PC-9 (cell line): ENCODE results near the gene MAPK8IP3. TPM values are rescaled to one million over a fixed set of nuclear protein-coding genes. Genes with fewer than 3 reads are reported as not detected.

Experiments used
- BruUV-seq: library from RNA; stranded (reverse); fragments of 400-500 nt; replicated peaks from 2 replicates; lab custom pipeline; 2021; lab: Mats Ljungman, UMichigan
- CTCF ChIA-PET: fragments of 300-600 bp; sonication (Branson Sonifier 250); formaldehyde crosslinking; loops from one replicate; lab custom pipeline; 2022; ENCODE audit warnings: antibody characterized with exemption; lab: Charles Lee
- POLR2A ChIA-PET: fragments of 300-600 bp; sonication (Branson Sonifier 250); formaldehyde crosslinking; loops from one replicate; lab custom pipeline; 2022; ENCODE audit warnings: antibody characterized with exemption; ENCODE audit not compliant: unreplicated experiment; lab: Charles Lee
- DNase-seq, 2 experiments: peaks; one replicate each; pipeline versions ENCODE4 v3.0.0 to v3.0.0-alpha.2; 2015 to 2022; ENCODE audit warnings: mixed read lengths in 1 of 2
- H2AFZ ChIP-seq: fragments of 200-600 bp; sonication (generic); 2 replicates; pipeline ENCODE4 v1.8.1; 2017; ENCODE audit warnings: antibody characterized with exemption
- H3F3A ChIP-seq: fragments of 200-600 bp; sonication (generic); 2 replicates; pipeline ENCODE4 v1.8.1; 2017; ENCODE audit warnings: antibody characterized with exemption, mild to moderate bottlenecking, low read depth; ENCODE audit not compliant: insufficient read depth
- H3K27ac ChIP-seq: fragments of 200-600 bp; sonication (generic); 2 replicates; pipeline ENCODE4 v1.6.1; 2016; ENCODE audit warnings: mixed run types
- H3K27me3 ChIP-seq: fragments of 200-600 bp; sonication (generic); 2 replicates; pipeline ENCODE4 v1.6.1; 2016; ENCODE audit warnings: low read depth, mixed run types; ENCODE audit not compliant: insufficient read depth
- H3K36me3 ChIP-seq: fragments of 200-600 bp; sonication (generic); 2 replicates; pipeline ENCODE4 v1.6.1; 2016; ENCODE audit warnings: low read depth, mixed run types
- H3K4me1 ChIP-seq: fragments of 200-600 bp; sonication (generic); replicated peaks from 2 replicates; pipeline ENCODE4 v1.6.1; 2016; ENCODE audit warnings: mixed run types; ENCODE audit not compliant: insufficient read depth
- H3K4me2 ChIP-seq: fragments of 200-600 bp; sonication (generic); 2 replicates; pipeline ENCODE4 v1.6.1; 2017; ENCODE audit warnings: mixed run types
- H3K4me3 ChIP-seq: fragments of 200-600 bp; sonication (generic); 2 replicates; pipeline ENCODE4 v1.6.1; 2016; ENCODE audit warnings: mixed run types
- H3K79me2 ChIP-seq: fragments of 200-600 bp; sonication (generic); 2 replicates; pipeline ENCODE4 v1.6.1; 2017; ENCODE audit warnings: low read depth, mixed run types
- H3K9me2 ChIP-seq: fragments of 200-600 bp; sonication (generic); 2 replicates; pipeline ENCODE4 v1.8.1; 2017; ENCODE audit warnings: mild to moderate bottlenecking; ENCODE audit not compliant: insufficient read depth
- H3K9me3 ChIP-seq: fragments of 200-600 bp; sonication (generic); 2 replicates; pipeline ENCODE4 v1.8.1; 2016; ENCODE audit warnings: low read depth; ENCODE audit not compliant: insufficient read depth
- H4K20me1 ChIP-seq: fragments of 200-600 bp; sonication (generic); 2 replicates; pipeline ENCODE4 v1.8.1; 2017; ENCODE audit not compliant: insufficient read depth
- EZH2 ChIP-seq: fragments of 200-600 bp; sonication (generic); IDR thresholded peaks from 2 replicates; pipeline ENCODE4 v1.8.0; 2017; ENCODE audit warnings: antibody characterized with exemption, low read depth
- intact Hi-C: fragments of 100-400 bp; cut with micrococcal nuclease; formaldehyde crosslinking; loops from one replicate; pipeline ENCODE4 v1.10.0; 2022; ENCODE audit not compliant: unreplicated experiment
- total RNA-seq: library from RNA; stranded (reverse); gene quantifications from 2 replicates; pipeline ENCODE4 v1.2.3, GENCODE V29; 2021
- TF ChIP-seq, protein P1 (sequence below): fragments of 200-600 bp; sonication (generic); conservative IDR thresholded peaks from 2 replicates; pipeline ENCODE4 v1.6.1; 2017; ENCODE audit warnings: mixed run types, antibody characterized with exemption, mild to moderate bottlenecking, moderate library complexity

MAPK8IP3 gene
- total RNA-seq, 1 experiment from 2014 or later: 125 TPM

DNA sequence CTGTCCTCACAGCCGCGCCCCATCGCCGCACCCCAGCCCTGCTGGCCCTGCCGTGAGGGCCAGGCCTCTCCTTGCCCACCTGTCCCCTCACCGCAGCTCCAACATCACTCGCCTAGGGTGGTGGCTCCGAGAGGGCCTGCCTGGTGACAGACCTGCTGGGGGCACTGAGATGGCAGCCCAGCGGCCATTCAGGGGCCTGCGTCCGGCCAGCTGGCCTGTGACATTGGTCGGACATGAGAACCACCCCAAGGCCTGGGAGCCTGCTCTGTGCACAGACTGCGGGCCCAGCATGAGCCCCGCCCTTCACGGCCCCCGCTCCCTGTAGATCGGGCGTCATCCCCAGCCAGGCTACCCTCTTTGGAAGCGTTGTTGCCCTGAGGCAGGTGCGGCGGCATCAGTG is 53.5 kb downstream of the MAPK8IP3 start:
- ChIA-PET POLR2A (interaction anchor here (0.5 kb wide), 1 partner anchor 48 kb away, joined by 7 read pairs; no protein-coding TSS in a partner anchor), CTCF (no interaction called here)
- TF ChIP-seq EZH2: no peak
- TF ChIP-seq, protein P1, sequence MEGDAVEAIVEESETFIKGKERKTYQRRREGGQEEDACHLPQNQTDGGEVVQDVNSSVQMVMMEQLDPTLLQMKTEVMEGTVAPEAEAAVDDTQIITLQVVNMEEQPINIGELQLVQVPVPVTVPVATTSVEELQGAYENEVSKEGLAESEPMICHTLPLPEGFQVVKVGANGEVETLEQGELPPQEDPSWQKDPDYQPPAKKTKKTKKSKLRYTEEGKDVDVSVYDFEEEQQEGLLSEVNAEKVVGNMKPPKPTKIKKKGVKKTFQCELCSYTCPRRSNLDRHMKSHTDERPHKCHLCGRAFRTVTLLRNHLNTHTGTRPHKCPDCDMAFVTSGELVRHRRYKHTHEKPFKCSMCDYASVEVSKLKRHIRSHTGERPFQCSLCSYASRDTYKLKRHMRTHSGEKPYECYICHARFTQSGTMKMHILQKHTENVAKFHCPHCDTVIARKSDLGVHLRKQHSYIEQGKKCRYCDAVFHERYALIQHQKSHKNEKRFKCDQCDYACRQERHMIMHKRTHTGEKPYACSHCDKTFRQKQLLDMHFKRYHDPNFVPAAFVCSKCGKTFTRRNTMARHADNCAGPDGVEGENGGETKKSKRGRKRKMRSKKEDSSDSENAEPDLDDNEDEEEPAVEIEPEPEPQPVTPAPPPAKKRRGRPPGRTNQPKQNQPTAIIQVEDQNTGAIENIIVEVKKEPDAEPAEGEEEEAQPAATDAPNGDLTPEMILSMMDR: no peak
- H2AFZ ChIP-seq: no peak overlapping the region
- no peaks in the 10 kb centered on the region for H3K9me3 ChIP-seq
- H3K4me2 ChIP-seq: no peak overlapping the region
- H3K79me2 ChIP-seq: no peaks in the 10 kb centered on the region
- H3F3A ChIP-seq: no peaks in the 10 kb centered on the region; the same call in 1 of the 2 replicates
- H3K27me3 ChIP-seq: no peaks in the 10 kb centered on the region
- H3K4me1 ChIP-seq: no peaks in the 10 kb centered on the region
- no peak overlapping the region for H3K27ac ChIP-seq
- no peaks in the 10 kb centered on the region for H3K9me2 ChIP-seq
- no peak overlapping the region for H3K4me3 ChIP-seq
- no peak for DNase-seq
- intact Hi-C loops: no loop called here
- no peaks in the 10 kb centered on the region; the same call in none of the 2 replicates for H3K36me3 ChIP-seq
- no TSS peak for BruUV-seq
- H4K20me1 ChIP-seq: no peaks in the 10 kb centered on the region; the same call in 1 of the 2 replicates

DNA sequence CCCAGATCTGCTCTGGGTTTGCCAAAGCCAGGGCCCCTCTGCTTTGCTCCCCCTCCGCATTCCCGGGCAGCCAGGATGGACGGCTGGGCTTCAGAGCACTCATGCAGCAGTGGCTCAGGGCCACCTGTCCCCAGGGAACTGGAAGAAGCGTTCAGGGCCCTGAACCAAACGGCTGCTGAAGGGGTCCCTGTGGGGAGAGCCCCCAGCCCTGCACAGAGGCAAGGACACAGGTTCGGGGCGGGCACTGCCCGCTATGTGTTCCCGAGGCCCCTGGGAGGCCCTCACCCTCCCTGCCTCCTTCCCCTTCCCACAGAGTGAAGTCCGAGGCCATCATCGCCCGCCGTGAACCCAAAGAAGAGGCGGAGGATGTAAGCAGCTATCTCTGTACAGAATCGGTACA is 54.9 kb downstream of the MAPK8IP3 start:
- TF ChIP-seq, protein P1: no peak
- no TSS peak for BruUV-seq
- no peaks in the 10 kb centered on the region for H3K4me1 ChIP-seq
- no peak overlapping the region for H2AFZ ChIP-seq
- H3K27me3 ChIP-seq: no peaks in the 10 kb centered on the region
- ChIA-PET POLR2A (no interaction called here), CTCF (no interaction called here)
- no peak overlapping the region for H3K4me3 ChIP-seq
- intact Hi-C loops: no loop called here
- H3K27ac ChIP-seq: no peak overlapping the region
- H3K9me3 ChIP-seq: no peaks in the 10 kb centered on the region
- H3K4me2 ChIP-seq: no peak overlapping the region
- no peaks in the 10 kb centered on the region for H3K9me2 ChIP-seq
- H3F3A ChIP-seq: no peaks in the 10 kb centered on the region; the same call in 1 of the 2 replicates
- no peaks in the 10 kb centered on the region for H4K20me1 ChIP-seq
- H3K36me3 ChIP-seq: no peaks in the 10 kb centered on the region; the same call in 1 of the 2 replicates
- no peaks in the 10 kb centered on the region for H3K79me2 ChIP-seq
- DNase-seq: no peak

GRCh38 chr16:1761751-1762150 is 55.8 kb downstream of the MAPK8IP3 start:
- CTCF ChIA-PET: no interaction called here
- no peaks in the 10 kb centered on the region; the same call in 1 of the 2 replicates for H3K36me3 ChIP-seq

More at GRCh38 chr16:1761751-1762150, 55.8 kb downstream of the MAPK8IP3 start:
- Histone ChIP-seq H3K27me3 (no peaks in the 10 kb centered on the region), H3K4me2 (no peak overlapping the region), H3K27ac (no peak overlapping the region), H4K20me1 (no peaks in the 10 kb centered on the region), H3K4me3 (no peak overlapping the region), H3K4me1 (no peaks in the 10 kb centered on the region), H3K9me3 (no peaks in the 10 kb centered on the region), H3K79me2 (no peaks in the 10 kb centered on the region), H3F3A (no peaks in the 10 kb centered on the region), H2AFZ (no peak overlapping the region), H3K9me2 (no peaks in the 10 kb centered on the region)
- no TSS peak for BruUV-seq
- intact Hi-C loops: no loop called here
- TF ChIP-seq, protein P1: no peak
- no peak for TF ChIP-seq EZH2
- POLR2A ChIA-PET: no interaction called here
- DNase-seq: no peak
